Right lobe of liver (tissue), 6 donors: ENCODE results near the gene CACNA1C. TPM values are rescaled to one million over a fixed set of nuclear protein-coding genes. Genes with fewer than 3 reads are reported as not detected.

Source experiments
- ATAC-seq, 4 donors: fragments of 200-7000 bp; cut with Tn5 transposase; one replicate each; pipeline ENCODE4 v1.9.1; 2020; ENCODE audit warnings: mild to moderate bottlenecking in 4 of 4, moderate library complexity in 4 of 4
- DNase-seq, 3 donors: peaks; one replicate each; pipeline ENCODE4 v3.0.0-alpha.2; 2020
- H3K27ac ChIP-seq, 3 donors: fragments of 200-600 bp; one replicate each; pipeline ENCODE4 v1.8.0; 2022
- H3K27me3 ChIP-seq, 2 donors: fragments of 200-600 bp; one replicate each; pipeline ENCODE4 v1.8.0; 2022
- H3K36me3 ChIP-seq, 4 donors: fragments of 200-600 bp; sonication (generic) in 1 of 4; one replicate each; pipeline versions ENCODE4 v1.5.1 to v1.8.0; 2017 to 2022; ENCODE audit warnings: control low read depth in 1 of 4
- H3K4me1 ChIP-seq, 4 donors: fragments of 200-600 bp; sonication (generic) in 1 of 4; one replicate each; pipeline versions ENCODE4 v1.5.1 to v1.8.0; 2017 to 2022; ENCODE audit warnings: control low read depth in 1 of 4
- H3K4me3 ChIP-seq, 3 donors: fragments of 200-600 bp; one replicate each; pipeline ENCODE4 v1.8.0; 2022
- H3K9me3 ChIP-seq, 4 donors: fragments of 200-600 bp; sonication (generic) in 1 of 4; one replicate each; pipeline versions ENCODE4 v1.5.1 to v1.8.0; 2017 to 2022; ENCODE audit warnings: control low read depth in 1 of 4
- CTCF ChIP-seq, 4 donors: fragments of 200-600 bp in 3 of 4; fragments of 450-650 bp in 1 of 4; IDR thresholded peaks; one replicate each; pipeline versions ENCODE4 v1.5.1 to v1.8.0; 2016 to 2022; ENCODE audit warnings: antibody characterized with exemption in 4 of 4, mild to moderate bottlenecking in 2 of 4
- POLR2A ChIP-seq: fragments of 450-650 bp; IDR thresholded peaks from one replicate; pipeline ENCODE4 v1.6.1; 2017; ENCODE audit warnings: antibody characterized with exemption, mild to moderate bottlenecking
- WGBS: methylation state at CpG from one replicate; pipeline ENCODE4 v1.1.6; 2018; ENCODE audit warnings: low coverage, low lambda C conversion rate; ENCODE audit not compliant: insufficient coverage; ENCODE audit errors: missing lambda C conversion rate; 5-methylcytosine and 5-hydroxymethylcytosine counted together
- intact Hi-C, 2 donors: fragments of 100-400 bp; cut with DNase I; formaldehyde crosslinking; loops; one replicate each; pipeline versions ENCODE4 v1.11.2 to v1.14.1; 2022
- total RNA-seq, 6 experiments: library from RNA; depleted of rRNA in 2 of 6; stranded (reverse); fragments of >200 nt in 2 of 6; fragmentation: NEBNext Ultra II Directional in 3 of 6; extraction: Animal tissue kit (Norgen Biotek cat#: 25700) in 3 of 6; gene quantifications; one replicate each; pipeline versions ENCODE4 v1.1.0 to v1.2.4, GENCODE V29; 2016 to 2023
- donor health status: DM: no; HTN: yes; CAD: no.
- donor health status: DM: no; HTN: no; CAD: no.
- donor health status: DM: no; HTN: no; CAD: no.
- donor health status: DM: no; HTN: yes; CAD: no.
- donor health status: DM: no; HTN: yes; CAD: no.

CACNA1C gene
- total RNA-seq, 6 experiments from 2014 or later: 0.18 to 1.0 (median 0.57) TPM

GRCh38 chr12:2629051-2629450 lies 576.3 kb downstream of the CACNA1C start:
- 69% methylated on average over 4 of the region's 5 CpGs for WGBS
- H3K36me3 ChIP-seq: no peaks in the 10 kb centered on the region
- H3K27ac ChIP-seq: no peak overlapping the region
- no peak for TF ChIP-seq CTCF (IDR thresholded peaks at IDR 0.05)
- TF ChIP-seq POLR2A: no peak
- H3K4me1 ChIP-seq: no peaks in the 10 kb centered on the region
- ATAC-seq (no peak), DNase-seq (no peak)
- no peaks in the 10 kb centered on the region for H3K27me3 ChIP-seq
- H3K9me3 ChIP-seq: no peaks in the 10 kb centered on the region
- intact Hi-C loops: no loop called here
- H3K4me3 ChIP-seq: no peak overlapping the region

DNA sequence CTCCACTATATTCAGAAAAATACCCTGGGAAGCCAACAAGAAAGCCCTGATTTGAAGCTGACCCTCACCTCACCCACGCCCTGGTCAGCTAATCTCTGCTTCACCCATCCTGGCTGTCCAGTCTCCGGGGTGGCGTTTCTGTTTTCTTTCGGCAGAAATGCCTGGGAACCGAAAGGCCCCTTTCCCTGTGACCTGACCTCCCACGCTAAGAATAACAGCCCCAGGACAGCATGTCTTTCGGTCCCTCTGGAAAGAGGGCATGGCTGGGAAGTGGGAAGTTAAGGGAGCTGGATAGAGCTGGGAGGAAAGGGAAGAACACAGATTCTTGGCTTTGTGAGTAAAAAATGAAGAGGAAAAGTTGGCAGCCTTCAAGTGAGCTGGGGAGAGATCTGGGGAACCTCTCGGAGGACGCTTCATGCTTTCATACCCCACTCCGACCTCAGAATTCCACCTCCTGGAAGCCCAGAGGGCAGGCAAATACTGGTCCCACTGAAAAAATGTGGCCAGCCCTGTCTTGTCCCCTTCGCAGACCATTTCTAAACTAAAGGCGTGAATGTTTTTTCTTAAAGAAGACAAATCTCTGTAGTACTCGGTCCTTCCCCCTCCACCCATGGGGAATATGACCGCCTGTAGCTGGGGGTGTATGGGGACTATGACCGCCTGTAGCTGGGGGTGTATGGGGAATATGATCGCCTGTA lies 579.0 kb downstream of the CACNA1C start:
- Histone ChIP-seq H3K27ac (no peak overlapping the region), H3K27me3 (no peaks in the 10 kb centered on the region), H3K9me3 (no peaks in the 10 kb centered on the region), H3K4me3 (no peak overlapping the region), H3K4me1 (no peaks in the 10 kb centered on the region), H3K36me3 (no peaks in the 10 kb centered on the region)
- TF ChIP-seq POLR2A: no peak
- no peak for TF ChIP-seq CTCF (IDR thresholded peaks at IDR 0.05)
- 51% methylated on average over 13 of the region's 16 CpGs for WGBS
- ATAC-seq: peak in 2 of 4 donors; percentile 31 to 34
- intact Hi-C loops: no loop called here
- no peak for DNase-seq

DNA sequence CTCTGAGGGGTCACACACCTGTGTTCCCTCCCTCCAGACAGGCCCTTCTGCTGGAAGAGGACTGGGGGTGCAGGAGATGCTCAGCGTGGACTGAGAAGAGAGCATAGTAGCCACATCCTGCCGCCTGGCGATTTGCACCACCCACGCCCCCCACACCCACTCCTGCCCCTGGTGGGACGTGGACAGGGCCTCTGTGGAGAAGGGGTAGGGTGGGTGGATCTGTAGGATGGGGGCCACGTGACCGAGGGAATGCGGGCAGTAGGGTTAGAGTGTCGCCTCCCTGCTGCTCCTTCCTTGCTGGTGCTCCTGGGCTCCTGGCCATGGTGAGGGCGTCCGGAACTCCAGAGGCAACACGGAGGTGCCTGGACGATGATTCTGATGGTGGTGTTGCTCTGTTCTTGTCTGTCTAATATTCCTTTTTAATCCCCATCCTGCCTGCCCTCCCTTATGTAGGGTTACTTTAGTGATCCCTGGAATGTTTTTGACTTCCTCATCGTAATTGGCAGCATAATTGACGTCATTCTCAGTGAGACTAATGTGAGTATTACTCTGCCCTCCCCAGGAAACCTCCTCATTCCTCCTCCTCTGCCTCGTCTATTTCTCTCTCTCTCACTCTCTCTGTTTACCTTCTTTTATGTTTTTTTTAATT lies 580.5 kb downstream of the CACNA1C start:
- H3K4me1 ChIP-seq: no peaks in the 10 kb centered on the region
- ATAC-seq (no peak), DNase-seq (no peak)
- 67% methylated on average over 8 of the region's 16 CpGs for WGBS
- no peak overlapping the region for H3K27ac ChIP-seq
- H3K27me3 ChIP-seq: no peaks in the 10 kb centered on the region
- intact Hi-C loops: no loop called here
- TF ChIP-seq CTCF (IDR thresholded peaks at IDR 0.05) (no peak), POLR2A (no peak)
- no peaks in the 10 kb centered on the region for H3K9me3 ChIP-seq
- H3K4me3 ChIP-seq: no peak overlapping the region
- no peaks in the 10 kb centered on the region for H3K36me3 ChIP-seq

GRCh38 chr12:2633825-2634200 lies 581.0 kb downstream of the CACNA1C start:
- no peaks in the 10 kb centered on the region for H3K9me3 ChIP-seq
- H3K4me3 ChIP-seq: no peak overlapping the region
- no peaks in the 10 kb centered on the region for H3K27me3 ChIP-seq
- H3K36me3 ChIP-seq: no peaks in the 10 kb centered on the region
- no peak overlapping the region for H3K27ac ChIP-seq
- intact Hi-C loops: no loop called here
- 68% methylated on average over 8 of the region's 15 CpGs for WGBS
- TF ChIP-seq CTCF (IDR thresholded peaks at IDR 0.05): no peak
- no peak for TF ChIP-seq POLR2A
- DNase-seq (no peak), ATAC-seq (no peak)
- H3K4me1 ChIP-seq: no peaks in the 10 kb centered on the region
